ENCODE results near the gene BMP15. TPM values are rescaled to one million over a fixed set of nuclear protein-coding genes. Genes with fewer than 3 reads are reported as not detected.

Gene BMP15
- total RNA-seq (2021; ENCODE audit: unreplicated experiment) (not detected), Bru-seq, nascent RNA (not detected), BruChase-seq, experiment 1, labeled RNA remaining after a 2-hour chase (not detected), BruChase-seq, experiment 2, labeled RNA remaining after a 6-hour chase (not detected)
- polyA plus RNA-seq (2012; ENCODE audit: insufficient read length), result not detected
- long read RNA-seq, result 0 reads

DNA sequence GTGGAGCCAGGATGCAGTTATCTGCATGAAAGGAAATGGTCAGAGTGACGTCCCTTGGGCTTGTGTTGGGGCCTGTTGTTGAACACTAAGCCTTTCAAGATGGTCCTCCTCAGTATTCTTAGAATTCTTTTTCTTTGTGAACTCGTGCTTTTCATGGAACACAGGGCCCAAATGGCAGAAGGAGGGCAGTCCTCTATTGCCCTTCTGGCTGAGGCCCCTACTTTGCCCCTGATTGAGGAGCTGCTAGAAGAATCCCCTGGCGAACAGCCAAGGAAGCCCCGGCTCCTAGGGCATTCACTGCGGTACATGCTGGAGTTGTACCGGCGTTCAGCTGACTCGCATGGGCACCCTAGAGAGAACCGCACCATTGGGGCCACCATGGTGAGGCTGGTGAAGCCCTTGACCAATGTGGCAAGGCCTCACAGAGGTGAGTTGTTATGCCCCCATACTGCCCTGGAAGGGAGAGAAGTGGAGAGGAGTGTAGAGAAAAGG lies at the start of gene BMP15:
BMP15 (plus strand) TSS at position 51 of the 492 bp plus-strand sequence; CDS start at position 100, 49 bp downstream.
- H3K27me3 ChIP-seq (ENCODE audit: control insufficient read depth, insufficient read depth, low read length), result no peaks in the 10 kb centered on the region; the same call in 1 of the 2 replicates
- CTCF ChIA-PET, result no interaction called here
- no peaks in the 10 kb centered on the region for H3K9me3 ChIP-seq (ENCODE audit: control insufficient read depth, insufficient read depth, low read depth, low read length)
- DNase-seq (ENCODE audit: low read depth, low spot score) (no peak), ATAC-seq (no peak)
- BruUV-seq (replicated peaks), result no TSS peak
- in situ Hi-C loops (cut with HindIII; ENCODE audit: low pct_unique_long_range_greater_than_20kb, low sequenced_read_pairs), result no loop called here
- H3K27ac ChIP-seq (ENCODE audit: low read length), result no peak within 1 kb of the TSS
- POLR2A ChIA-PET, result no interaction called here
- TF ChIP-seq, protein P1, sequence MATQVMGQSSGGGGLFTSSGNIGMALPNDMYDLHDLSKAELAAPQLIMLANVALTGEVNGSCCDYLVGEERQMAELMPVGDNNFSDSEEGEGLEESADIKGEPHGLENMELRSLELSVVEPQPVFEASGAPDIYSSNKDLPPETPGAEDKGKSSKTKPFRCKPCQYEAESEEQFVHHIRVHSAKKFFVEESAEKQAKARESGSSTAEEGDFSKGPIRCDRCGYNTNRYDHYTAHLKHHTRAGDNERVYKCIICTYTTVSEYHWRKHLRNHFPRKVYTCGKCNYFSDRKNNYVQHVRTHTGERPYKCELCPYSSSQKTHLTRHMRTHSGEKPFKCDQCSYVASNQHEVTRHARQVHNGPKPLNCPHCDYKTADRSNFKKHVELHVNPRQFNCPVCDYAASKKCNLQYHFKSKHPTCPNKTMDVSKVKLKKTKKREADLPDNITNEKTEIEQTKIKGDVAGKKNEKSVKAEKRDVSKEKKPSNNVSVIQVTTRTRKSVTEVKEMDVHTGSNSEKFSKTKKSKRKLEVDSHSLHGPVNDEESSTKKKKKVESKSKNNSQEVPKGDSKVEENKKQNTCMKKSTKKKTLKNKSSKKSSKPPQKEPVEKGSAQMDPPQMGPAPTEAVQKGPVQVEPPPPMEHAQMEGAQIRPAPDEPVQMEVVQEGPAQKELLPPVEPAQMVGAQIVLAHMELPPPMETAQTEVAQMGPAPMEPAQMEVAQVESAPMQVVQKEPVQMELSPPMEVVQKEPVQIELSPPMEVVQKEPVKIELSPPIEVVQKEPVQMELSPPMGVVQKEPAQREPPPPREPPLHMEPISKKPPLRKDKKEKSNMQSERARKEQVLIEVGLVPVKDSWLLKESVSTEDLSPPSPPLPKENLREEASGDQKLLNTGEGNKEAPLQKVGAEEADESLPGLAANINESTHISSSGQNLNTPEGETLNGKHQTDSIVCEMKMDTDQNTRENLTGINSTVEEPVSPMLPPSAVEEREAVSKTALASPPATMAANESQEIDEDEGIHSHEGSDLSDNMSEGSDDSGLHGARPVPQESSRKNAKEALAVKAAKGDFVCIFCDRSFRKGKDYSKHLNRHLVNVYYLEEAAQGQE (IDR thresholded peaks at IDR 0.05; ENCODE audit: insufficient read depth in 1 of 2, low read depth in 2 of 2, low read length in 1 of 2), result no peak
- TF ChIP-seq POLR2AphosphoS5 (IDR thresholded peaks at IDR 0.05; ENCODE audit: low read depth, low read length) (no peak), TCF7L2 (IDR thresholded peaks at IDR 0.05; ENCODE audit: low read depth, low read length) (no peak), CTCF (IDR thresholded peaks at IDR 0.05) (no peak), SIN3A (IDR thresholded peaks at IDR 0.05; ENCODE audit: borderline replicate concordance, insufficient read depth, low read depth, low read length) (no peak)
- H3K4me3 ChIP-seq (ENCODE audit: low read depth in 2 of 2, low read length in 2 of 2), result no peak within 1 kb of the TSS
- H3K4me1 ChIP-seq (ENCODE audit: control insufficient read depth, insufficient read depth, low read length), result no peaks in the 10 kb centered on the region
- no peaks in the 10 kb centered on the region for H3K36me3 ChIP-seq (ENCODE audit: control insufficient read depth, insufficient read depth, low read length)
- intact Hi-C loops (cut with micrococcal nuclease; ENCODE audit: unreplicated experiment), result no loop called here

DNA sequence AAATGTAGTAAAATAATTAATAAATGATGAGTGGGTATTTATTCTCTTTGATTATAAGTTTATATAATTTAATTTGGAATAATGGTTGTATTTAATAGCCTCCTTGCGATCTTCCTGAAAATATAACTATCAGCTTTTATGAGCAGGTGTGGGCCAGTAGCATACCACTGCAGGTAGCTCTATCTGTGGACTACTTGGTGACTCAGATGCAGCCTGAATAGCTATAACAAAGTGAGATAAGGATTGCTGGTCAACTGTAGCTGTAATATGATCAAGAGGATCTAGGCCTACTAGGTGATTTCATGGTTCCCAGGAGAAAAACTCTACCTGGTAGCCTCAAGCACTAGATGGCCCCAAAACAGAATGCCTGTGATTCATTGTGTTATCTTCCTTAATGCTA lies 47.1 kb upstream of the BMP15 start:
- CTCF ChIA-PET, result no interaction called here
- TF ChIP-seq SIN3A (IDR thresholded peaks at IDR 0.05; ENCODE audit: borderline replicate concordance, insufficient read depth, low read depth, low read length) (no peak), CTCF (IDR thresholded peaks at IDR 0.05) (no peak), POLR2AphosphoS5 (IDR thresholded peaks at IDR 0.05; ENCODE audit: low read depth, low read length) (no peak), TCF7L2 (IDR thresholded peaks at IDR 0.05; ENCODE audit: low read depth, low read length) (no peak)
- TF ChIP-seq, protein P1 (IDR thresholded peaks at IDR 0.05; ENCODE audit: insufficient read depth in 1 of 2, low read depth in 2 of 2, low read length in 1 of 2), result no peak
- intact Hi-C loops (cut with micrococcal nuclease; ENCODE audit: unreplicated experiment), result no loop called here
- ATAC-seq (no peak), DNase-seq (ENCODE audit: low read depth, low spot score) (no peak)
- no peak overlapping the region for H3K27ac ChIP-seq (ENCODE audit: low read length)
- in situ Hi-C loops (cut with HindIII; ENCODE audit: low pct_unique_long_range_greater_than_20kb, low sequenced_read_pairs), result no loop called here
- H3K4me3 ChIP-seq (ENCODE audit: low read depth in 2 of 2, low read length in 2 of 2), result no peak overlapping the region
- POLR2A ChIA-PET, result no interaction called here
- H3K9me3 ChIP-seq (ENCODE audit: control insufficient read depth, insufficient read depth, low read depth, low read length), result no peaks in the 10 kb centered on the region
- no TSS peak for BruUV-seq (replicated peaks)
- H3K4me1 ChIP-seq (ENCODE audit: control insufficient read depth, insufficient read depth, low read length), result no peaks in the 10 kb centered on the region
- H3K27me3 ChIP-seq (ENCODE audit: control insufficient read depth, insufficient read depth, low read length), result no peaks in the 10 kb centered on the region
- no peaks in the 10 kb centered on the region for H3K36me3 ChIP-seq (ENCODE audit: control insufficient read depth, insufficient read depth, low read length)

All from Panc1 (cell line).